HepG2 (cell line): ENCODE measurements around the gene PRKN.

Experiments used
- ZNF639 ChIP-seq: conservative IDR thresholded peaks from 2 replicates; pipeline ENCODE4 v1.6.1; 2018; ENCODE audit warnings: missing genetic modification reagents
- TF ChIP-seq, protein P1 (sequence below): sonication (generic); formaldehyde crosslinking; IDR thresholded peaks from 2 replicates; pipeline ENCODE4 v1.5.0; 2020; ENCODE audit warnings: mild to moderate bottlenecking, missing genetic modification reagents, moderate library complexity

DNA sequence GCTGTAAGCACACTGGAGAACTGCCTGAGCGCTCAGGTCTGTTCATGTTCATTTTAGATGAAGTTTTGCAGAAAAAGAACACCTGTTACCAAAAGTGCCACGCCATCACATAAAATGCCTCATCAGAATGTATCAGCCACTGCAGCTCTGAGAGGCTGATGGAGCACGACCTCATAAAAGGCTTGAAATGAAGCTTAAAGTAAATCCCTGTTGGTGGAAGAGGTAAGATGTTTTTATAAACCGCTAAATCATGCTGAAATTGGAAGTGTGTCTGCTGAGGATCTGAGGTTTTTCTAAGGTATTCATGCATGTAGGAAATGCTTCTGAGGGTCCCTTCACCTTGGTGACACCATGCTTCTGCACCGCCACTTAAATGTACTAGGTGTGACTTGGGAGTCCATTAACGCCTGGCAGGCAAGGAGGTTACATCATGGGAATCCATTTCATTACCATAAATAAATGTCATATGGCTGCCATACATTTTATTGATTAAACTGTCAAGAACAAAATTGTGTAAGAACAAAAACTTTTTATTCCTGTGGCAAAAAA, 1090.6 kb downstream of the PRKN start:
- TF ChIP-seq, protein P1, sequence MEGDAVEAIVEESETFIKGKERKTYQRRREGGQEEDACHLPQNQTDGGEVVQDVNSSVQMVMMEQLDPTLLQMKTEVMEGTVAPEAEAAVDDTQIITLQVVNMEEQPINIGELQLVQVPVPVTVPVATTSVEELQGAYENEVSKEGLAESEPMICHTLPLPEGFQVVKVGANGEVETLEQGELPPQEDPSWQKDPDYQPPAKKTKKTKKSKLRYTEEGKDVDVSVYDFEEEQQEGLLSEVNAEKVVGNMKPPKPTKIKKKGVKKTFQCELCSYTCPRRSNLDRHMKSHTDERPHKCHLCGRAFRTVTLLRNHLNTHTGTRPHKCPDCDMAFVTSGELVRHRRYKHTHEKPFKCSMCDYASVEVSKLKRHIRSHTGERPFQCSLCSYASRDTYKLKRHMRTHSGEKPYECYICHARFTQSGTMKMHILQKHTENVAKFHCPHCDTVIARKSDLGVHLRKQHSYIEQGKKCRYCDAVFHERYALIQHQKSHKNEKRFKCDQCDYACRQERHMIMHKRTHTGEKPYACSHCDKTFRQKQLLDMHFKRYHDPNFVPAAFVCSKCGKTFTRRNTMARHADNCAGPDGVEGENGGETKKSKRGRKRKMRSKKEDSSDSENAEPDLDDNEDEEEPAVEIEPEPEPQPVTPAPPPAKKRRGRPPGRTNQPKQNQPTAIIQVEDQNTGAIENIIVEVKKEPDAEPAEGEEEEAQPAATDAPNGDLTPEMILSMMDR, result no peak
- no peak for TF ChIP-seq ZNF639
